Heart right ventricle (tissue), 16 donors: ENCODE results near the gene IL6. TPM values are rescaled to one million over a fixed set of nuclear protein-coding genes. Genes with fewer than 3 reads are reported as not detected.

Experiments
- ATAC-seq, 8 donors: fragments of 200-7000 bp; cut with Tn5 transposase; one replicate each; pipeline ENCODE4 v1.9.1; 2020; ENCODE audit warnings: mild to moderate bottlenecking in 8 of 8, moderate library complexity in 8 of 8, moderate number of reproducible peaks in 1 of 8
- DNase-seq, 2 donors: peaks; one replicate each; pipeline ENCODE4 v3.0.0-alpha.2; 2020
- H3K27ac ChIP-seq, 10 donors: fragments of 200-600 bp; sonication (generic) in 2 of 10; one replicate each; pipeline versions ENCODE4 v1.5.0 to v1.8.0; 2020 to 2022; ENCODE audit warnings: mild to moderate bottlenecking in 3 of 10
- H3K27me3 ChIP-seq, 7 donors: fragments of 200-600 bp; one replicate each; pipeline ENCODE4 v1.8.0; 2021 to 2022; ENCODE audit warnings: mild to moderate bottlenecking in 2 of 7
- H3K36me3 ChIP-seq, 9 donors: fragments of 200-600 bp; sonication (generic) in 1 of 9; one replicate each; pipeline versions ENCODE4 v1.5.0 to v1.8.0; 2020 to 2022; ENCODE audit warnings: mild to moderate bottlenecking in 2 of 9
- H3K4me1 ChIP-seq, 9 donors: fragments of 200-600 bp; sonication (generic) in 1 of 9; one replicate each; pipeline versions ENCODE4 v1.5.0 to v1.8.0; 2020 to 2022; ENCODE audit warnings: mild to moderate bottlenecking in 4 of 9
- H3K4me3 ChIP-seq, 10 donors: fragments of 200-600 bp; sonication (generic) in 2 of 10; one replicate each; pipeline versions ENCODE4 v1.5.0 to v1.8.0; 2020 to 2022; ENCODE audit warnings: mild to moderate bottlenecking in 7 of 10, moderate library complexity in 2 of 10
- H3K9me3 ChIP-seq, 11 donors: fragments of 200-600 bp in 10 of 11; sonication (generic) in 2 of 11; one replicate each; pipeline versions ENCODE4 v1.5.0 to v1.8.0; 2013 to 2022; ENCODE audit warnings: mild to moderate bottlenecking in 2 of 11, control low read depth in 1 of 11, moderate library complexity in 1 of 11
- WGBS, 2 donors: extraction: QIAGEN DNeasy Blood & Tissue Kit; methylation state at CpG; one replicate each; pipeline ENCODE4 v1.1.7; 2013; ENCODE audit warnings: inconsistent platforms in 1 of 2; 5-methylcytosine and 5-hydroxymethylcytosine counted together
- intact Hi-C, 10 donors: fragments of 100-400 bp; cut with DNase I; formaldehyde crosslinking; loops; one replicate each; pipeline versions ENCODE4 v1.11.1 to v1.14.2; 2022
- polyA plus RNA-seq, 2 donors: library from polyadenylated mRNA; stranded (reverse); fragments of 200-250 nt; gene quantifications; one replicate each; pipeline ENCODE4 v1.2.3, GENCODE V29; 2013
- total RNA-seq, 10 donors: library from RNA; stranded (reverse); fragmentation: NEBNext Ultra II Directional in 3 of 10; extraction: Animal tissue kit (Norgen Biotek cat#: 25700) in 3 of 10; gene quantifications; one replicate each; pipeline versions ENCODE4 v1.2.1 to v1.2.4, GENCODE V29; 2021 to 2023
- TF ChIP-seq, protein P1 (sequence below), 9 donors: fragments of 200-600 bp; sonication (generic) in 2 of 9; IDR thresholded peaks; one replicate each; pipeline versions ENCODE4 v1.5.0 to v1.8.0; 2021 to 2022; ENCODE audit warnings: antibody characterized with exemption in 9 of 9, mild to moderate bottlenecking in 5 of 9, moderate library complexity in 1 of 9
- donor health status: Arrhythmogenic right ventricular cardiomyopathy.
- donor health status: ischemic (EF 13 %, LVEDD 7.1; RV severe dilation, severe dysfunction).
- donor health status: healthy with polysubstance abuse.
- donor health status: DM: no; HTN: yes; CAD: no.
- donor health status: DM: no; HTN: no; CAD: no.
- donor health status: ischemic (EF 25% LVEDD 6.9; RV normal size, moderate dysfunction).
- donor health status: ischemic (EF 25% LVEDD 5.7; RV mildly dilated, moderate dysfunction).
- donor health status: healthy.
- donor health status: DM: yes; HTN: yes; CAD: no.
- donor health status: Ischemic cardiomyopathy.
- donor health status: ischemic (EF 35%, LVEDD 5.7; RV mildly dilated, moderate dysfunction).
- donor health status: nonischemic (EF 11% LVEDD 7.7; RV severe dilation, severe dysfunction).
- donor health status: DM: yes; HTN: yes; CAD: no.
- donor health status: PGD.
- donor health status: ischemic (EF 29% LVEDD 5.4; RV normal size, mild dysfunction).
- donor health status: nonischemic (EF 23%, LVEDD 6.1; RV moderate dilation, normal function).

IL6 gene
- total and polyA plus RNA-seq, 12 donors, result 0.44 to 15.5 (median 3.3) TPM

DNA sequence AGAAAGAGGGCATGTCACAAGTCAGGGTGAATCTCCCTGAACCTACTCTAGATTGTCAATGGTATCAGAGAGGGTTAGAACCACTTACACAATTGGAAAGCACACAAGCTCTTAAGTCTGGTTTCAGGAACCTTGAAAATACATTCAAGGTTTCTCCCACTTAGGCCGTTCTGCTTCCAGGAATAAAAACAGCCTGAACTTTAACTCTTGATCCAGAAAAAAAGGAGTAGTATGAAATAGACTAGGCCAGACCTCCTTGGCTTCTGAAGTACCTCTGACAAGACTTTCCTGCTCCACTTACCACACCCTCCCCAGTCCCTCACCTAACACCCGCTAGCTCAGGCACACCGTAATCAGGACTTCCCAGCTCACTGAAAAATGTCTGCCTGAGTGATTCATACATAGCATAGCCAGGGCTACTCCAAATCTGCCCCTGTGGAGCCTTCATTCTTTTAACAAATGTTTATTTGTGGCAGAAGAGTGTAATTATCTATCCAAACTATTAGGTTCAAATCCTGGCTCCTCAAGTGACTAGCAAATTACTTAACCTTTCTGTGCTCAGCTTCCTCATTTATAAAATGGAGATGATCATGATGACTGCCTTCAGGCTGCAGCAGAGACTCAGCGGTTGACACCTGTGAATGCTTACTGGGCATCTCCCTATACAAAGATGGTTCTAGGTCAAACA is 30.3 kb upstream of the IL6 start:
- peak overlapping the region in 2 of 10 donors; percentile 19 to 20 for H3K27ac ChIP-seq
- intact Hi-C loops, result no loop called here
- DNase-seq (no peak), ATAC-seq (peak in 2 of 8 donors; percentile 42 to 58)
- no peaks in the 10 kb centered on the region for H3K36me3 ChIP-seq
- H3K4me3 ChIP-seq, result no peak overlapping the region
- TF ChIP-seq, protein P1, sequence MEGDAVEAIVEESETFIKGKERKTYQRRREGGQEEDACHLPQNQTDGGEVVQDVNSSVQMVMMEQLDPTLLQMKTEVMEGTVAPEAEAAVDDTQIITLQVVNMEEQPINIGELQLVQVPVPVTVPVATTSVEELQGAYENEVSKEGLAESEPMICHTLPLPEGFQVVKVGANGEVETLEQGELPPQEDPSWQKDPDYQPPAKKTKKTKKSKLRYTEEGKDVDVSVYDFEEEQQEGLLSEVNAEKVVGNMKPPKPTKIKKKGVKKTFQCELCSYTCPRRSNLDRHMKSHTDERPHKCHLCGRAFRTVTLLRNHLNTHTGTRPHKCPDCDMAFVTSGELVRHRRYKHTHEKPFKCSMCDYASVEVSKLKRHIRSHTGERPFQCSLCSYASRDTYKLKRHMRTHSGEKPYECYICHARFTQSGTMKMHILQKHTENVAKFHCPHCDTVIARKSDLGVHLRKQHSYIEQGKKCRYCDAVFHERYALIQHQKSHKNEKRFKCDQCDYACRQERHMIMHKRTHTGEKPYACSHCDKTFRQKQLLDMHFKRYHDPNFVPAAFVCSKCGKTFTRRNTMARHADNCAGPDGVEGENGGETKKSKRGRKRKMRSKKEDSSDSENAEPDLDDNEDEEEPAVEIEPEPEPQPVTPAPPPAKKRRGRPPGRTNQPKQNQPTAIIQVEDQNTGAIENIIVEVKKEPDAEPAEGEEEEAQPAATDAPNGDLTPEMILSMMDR (IDR thresholded peaks at IDR 0.05), result no peak
- H3K9me3 ChIP-seq, result no peaks in the 10 kb centered on the region
- no peaks in the 10 kb centered on the region for H3K27me3 ChIP-seq
- H3K4me1 ChIP-seq, result peaks cover 0 to 43% (median 5%) of the 10 kb centered on the region in 9 donors
- 63 to 84% methylated on average over 4 of the region's 4 CpGs for whole genome bisulfite sequencing, 2 donors

- H3K27me3 ChIP-seq, result no peaks in the 10 kb centered on the region
- no peak for ATAC-seq
- no peak for DNase-seq
- no peaks in the 10 kb centered on the region for H3K9me3 ChIP-seq
- H3K27ac ChIP-seq, result no peak overlapping the region
- TF ChIP-seq, protein P1 (IDR thresholded peaks at IDR 0.05), result no peak
- intact Hi-C loops, result no loop called here
- peaks cover 0 to 43% (median 5%) of the 10 kb centered on the region in 9 donors for H3K4me1 ChIP-seq
- WGBS, 2 donors, result 92 to 94% methylated on average over 2 of the region's 2 CpGs
- H3K4me3 ChIP-seq, result no peak overlapping the region
- H3K36me3 ChIP-seq, result no peaks in the 10 kb centered on the region
These were observed 29.6 kb upstream of the IL6 start for GRCh38 chr7:22697322-22697859.

DNA sequence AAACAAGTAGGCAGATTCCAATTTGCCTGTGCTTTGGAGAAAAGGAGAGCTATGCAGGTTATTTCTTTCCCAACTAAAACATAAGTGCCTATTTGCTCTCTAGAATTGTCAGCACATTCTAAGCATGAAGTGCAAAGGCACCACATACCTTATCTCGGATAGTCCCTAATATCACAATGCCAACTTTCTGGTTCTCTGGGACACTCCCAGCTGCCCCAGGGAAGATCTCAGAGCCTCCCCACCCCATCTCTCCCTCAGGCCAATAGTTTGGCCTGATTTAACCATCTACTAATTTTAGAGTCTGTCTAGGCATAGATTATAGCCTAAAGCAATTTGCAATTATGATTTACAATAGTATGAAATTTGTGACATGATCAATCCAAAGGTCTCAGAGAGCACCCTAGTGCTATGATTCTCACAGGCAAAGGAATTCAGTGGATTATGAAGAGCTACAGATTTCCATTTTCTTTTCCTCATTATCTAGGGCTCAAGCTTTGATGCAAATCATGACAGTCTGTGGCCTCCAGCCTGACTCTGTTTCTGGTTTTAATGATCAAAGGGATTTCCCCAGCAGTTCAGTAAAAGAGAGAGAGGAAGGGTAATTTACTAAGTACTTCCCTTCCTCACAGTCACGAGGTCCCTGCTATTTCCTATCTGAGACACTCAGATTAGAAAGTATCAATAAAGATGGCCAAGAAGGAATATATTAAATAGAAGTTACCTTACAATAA is 29.0 kb upstream of the IL6 start:
- H3K4me3 ChIP-seq, result no peak overlapping the region
- H3K9me3 ChIP-seq, result no peaks in the 10 kb centered on the region
- TF ChIP-seq, protein P1 (IDR thresholded peaks at IDR 0.05), result no peak
- intact Hi-C loops, result no loop called here
- ATAC-seq, result no peak
- no peaks in the 10 kb centered on the region for H3K36me3 ChIP-seq
- no peaks in the 10 kb centered on the region for H3K27me3 ChIP-seq
- WGBS, 2 donors, result 44 to 48% methylated on average over 2 of the region's 2 CpGs
- no peak for DNase-seq
- H3K4me1 ChIP-seq, result peaks cover 0 to 43% (median 5%) of the 10 kb centered on the region in 9 donors
- H3K27ac ChIP-seq, result no peak overlapping the region

- TF ChIP-seq, protein P1 (IDR thresholded peaks at IDR 0.05), result no peak
- no peaks in the 10 kb centered on the region for H3K27me3 ChIP-seq
- intact Hi-C loops, result no loop called here
- H3K27ac ChIP-seq, result no peak overlapping the region
- ATAC-seq, result no peak
- H3K4me1 ChIP-seq, result peaks cover 0 to 43% (median 5%) of the 10 kb centered on the region in 9 donors
- H3K4me3 ChIP-seq, result no peak overlapping the region
- no peaks in the 10 kb centered on the region for H3K9me3 ChIP-seq
- 86 to 88% methylated on average over 6 of the region's 6 CpGs for WGBS, 2 donors
- no peak for DNase-seq
- H3K36me3 ChIP-seq, result no peaks in the 10 kb centered on the region
These were observed 28.2 kb upstream of the IL6 start for GRCh38 chr7:22698767-22699166.
